Breast epithelium (tissue), 3 donors: ENCODE measurements around the gene ACTR1A.

Source experiments
- POLR2AphosphoS5 ChIP-seq, 3 donors: sonication (generic); formaldehyde crosslinking; IDR thresholded peaks; one replicate each; pipeline ENCODE4 v1.6.1; 2017; ENCODE audit warnings: antibody characterized with exemption in 3 of 3
- TF ChIP-seq, protein P1 (sequence below), 3 donors: fragments of 450-650 bp; IDR thresholded peaks; one replicate each; pipeline ENCODE4 v1.5.1; 2016 to 2017; ENCODE audit warnings: antibody characterized with exemption in 3 of 3, mild to moderate bottlenecking in 3 of 3, moderate library complexity in 3 of 3

DNA sequence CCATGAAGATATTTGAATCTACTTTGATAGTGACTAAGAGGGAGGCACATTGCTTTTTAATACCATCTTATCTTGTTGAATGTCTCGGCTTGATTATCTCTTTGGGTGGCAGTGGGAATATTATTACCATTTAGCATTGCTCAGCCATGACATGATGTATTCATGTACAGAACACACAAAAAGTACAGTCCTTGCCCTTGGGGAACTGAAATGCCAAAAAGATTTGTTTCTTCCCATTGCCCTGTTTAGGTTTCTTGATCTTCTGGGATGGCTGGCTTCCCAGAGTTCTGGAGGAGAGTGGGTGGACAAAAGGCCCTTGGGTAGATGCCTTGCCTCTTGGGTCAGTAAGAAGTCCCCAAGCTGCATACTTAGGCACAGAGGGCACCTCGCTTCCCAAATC, 25.0 kb upstream of the ACTR1A start:
- TF ChIP-seq, protein P1, sequence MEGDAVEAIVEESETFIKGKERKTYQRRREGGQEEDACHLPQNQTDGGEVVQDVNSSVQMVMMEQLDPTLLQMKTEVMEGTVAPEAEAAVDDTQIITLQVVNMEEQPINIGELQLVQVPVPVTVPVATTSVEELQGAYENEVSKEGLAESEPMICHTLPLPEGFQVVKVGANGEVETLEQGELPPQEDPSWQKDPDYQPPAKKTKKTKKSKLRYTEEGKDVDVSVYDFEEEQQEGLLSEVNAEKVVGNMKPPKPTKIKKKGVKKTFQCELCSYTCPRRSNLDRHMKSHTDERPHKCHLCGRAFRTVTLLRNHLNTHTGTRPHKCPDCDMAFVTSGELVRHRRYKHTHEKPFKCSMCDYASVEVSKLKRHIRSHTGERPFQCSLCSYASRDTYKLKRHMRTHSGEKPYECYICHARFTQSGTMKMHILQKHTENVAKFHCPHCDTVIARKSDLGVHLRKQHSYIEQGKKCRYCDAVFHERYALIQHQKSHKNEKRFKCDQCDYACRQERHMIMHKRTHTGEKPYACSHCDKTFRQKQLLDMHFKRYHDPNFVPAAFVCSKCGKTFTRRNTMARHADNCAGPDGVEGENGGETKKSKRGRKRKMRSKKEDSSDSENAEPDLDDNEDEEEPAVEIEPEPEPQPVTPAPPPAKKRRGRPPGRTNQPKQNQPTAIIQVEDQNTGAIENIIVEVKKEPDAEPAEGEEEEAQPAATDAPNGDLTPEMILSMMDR (IDR thresholded peaks at IDR 0.05), result no peak
- no peak for TF ChIP-seq POLR2AphosphoS5 (IDR thresholded peaks at IDR 0.05)
